Breast epithelium (tissue), 4 donors: ENCODE measurements around the gene NAA25. TPM values are rescaled to one million over a fixed set of nuclear protein-coding genes. Genes with fewer than 3 reads are reported as not detected.

Experiments
- DNase-seq, 2 donors: peaks; one replicate each; pipeline ENCODE4 v3.0.0-alpha.2; 2019; ENCODE audit warnings: low spot score in 2 of 2
- H3K27ac ChIP-seq, 2 donors: fragments of 200-600 bp; sonication (generic) in 1 of 2; one replicate each; pipeline ENCODE4 v1.5.1; 2016 to 2019; ENCODE audit warnings: mild to moderate bottlenecking in 1 of 2
- H3K27me3 ChIP-seq, 2 donors: fragments of 200-600 bp; sonication (generic) in 1 of 2; one replicate each; pipeline versions ENCODE4 v1.5.1 to v1.6.0; 2017 to 2019; ENCODE audit warnings: control low read depth in 1 of 2, mild to moderate bottlenecking in 1 of 2
- H3K36me3 ChIP-seq: fragments of 200-600 bp; one replicate; pipeline ENCODE4 v1.5.1; 2019
- H3K4me1 ChIP-seq, 2 donors: fragments of 200-600 bp; sonication (generic); one replicate each; pipeline ENCODE4 v1.5.1; 2016 to 2019; ENCODE audit warnings: control low read depth in 1 of 2
- H3K4me3 ChIP-seq, 3 donors: fragments of 200-600 bp; sonication (generic); 1 replicate in 2 of 3; 2 replicates in 1 of 3; pipeline ENCODE4 v1.5.1; 2016 to 2019; ENCODE audit warnings: mild to moderate bottlenecking in 3 of 3, moderate library complexity in 2 of 3
- H3K9me3 ChIP-seq, 2 donors: fragments of 200-600 bp; sonication (generic) in 1 of 2; one replicate each; pipeline ENCODE4 v1.5.1; 2016 to 2019; ENCODE audit warnings: control low read depth in 1 of 2
- POLR2A ChIP-seq: fragments of 450-650 bp; IDR thresholded peaks from one replicate; pipeline ENCODE4 v1.6.1; 2016; ENCODE audit warnings: antibody characterized with exemption, mild to moderate bottlenecking, moderate library complexity
- POLR2AphosphoS5 ChIP-seq, 3 donors: sonication (generic); formaldehyde crosslinking; IDR thresholded peaks; one replicate each; pipeline ENCODE4 v1.6.1; 2017; ENCODE audit warnings: antibody characterized with exemption in 3 of 3
- intact Hi-C: fragments of 100-400 bp; cut with DNase I; formaldehyde crosslinking; loops from one replicate; pipeline ENCODE4 v1.15.1; 2023; ENCODE audit warnings: low total_unique reads
- total RNA-seq, 3 donors: library from RNA; depleted of rRNA; stranded (reverse); fragments of >200 nt; gene quantifications; one replicate each; pipeline ENCODE4 v1.1.0, GENCODE V29; 2016
- TF ChIP-seq, protein P1 (sequence below), 3 donors: fragments of 450-650 bp; IDR thresholded peaks; one replicate each; pipeline ENCODE4 v1.5.1; 2016 to 2017; ENCODE audit warnings: antibody characterized with exemption in 3 of 3, mild to moderate bottlenecking in 3 of 3, moderate library complexity in 3 of 3

Gene NAA25
- total RNA-seq, 3 donors from 2014 or later, result 16.8 to 48.3 (median 37.0) TPM

DNA sequence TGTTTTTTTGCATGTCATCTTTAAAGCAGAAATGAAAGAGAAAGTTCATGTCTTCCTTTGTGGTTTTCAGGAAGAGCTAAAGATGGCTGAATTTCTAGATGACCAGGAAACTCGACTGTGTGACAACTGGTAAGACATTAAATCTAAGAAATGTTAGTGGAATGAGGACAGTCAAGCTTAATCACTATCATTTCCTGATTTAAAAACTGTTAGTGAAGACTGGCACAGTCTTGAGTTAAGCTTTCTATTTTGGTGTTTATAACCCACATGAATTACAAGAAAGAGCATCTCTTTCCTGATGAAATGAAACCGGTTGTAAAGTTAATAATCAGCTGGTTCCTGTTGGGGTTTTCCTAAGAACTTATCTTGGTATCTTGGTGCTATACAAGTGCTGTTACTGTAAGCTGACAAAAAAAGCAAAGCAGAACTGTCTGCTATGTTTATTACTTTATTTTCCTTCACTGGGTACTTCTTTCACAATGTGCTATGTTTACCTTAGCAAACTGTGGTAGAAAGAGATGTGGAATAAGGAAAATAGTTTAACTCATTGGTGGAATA lies 21.9 kb upstream of the NAA25 start:
- Histone ChIP-seq H3K36me3 (no peaks in the 10 kb centered on the region), H3K9me3 (no peaks in the 10 kb centered on the region), H3K27me3 (no peaks in the 10 kb centered on the region), H3K4me1 (peaks cover 0 to 20% of the 10 kb centered on the region in 2 donors), H3K4me3 (peak overlapping the region in 1 of 3 donors; percentile 37), H3K27ac (peak overlapping the region; percentile 73)
- intact Hi-C loops, result no loop called here
- DNase-seq, result no peak
- no peak for TF ChIP-seq POLR2AphosphoS5 (IDR thresholded peaks at IDR 0.05)
- TF ChIP-seq, protein P1, sequence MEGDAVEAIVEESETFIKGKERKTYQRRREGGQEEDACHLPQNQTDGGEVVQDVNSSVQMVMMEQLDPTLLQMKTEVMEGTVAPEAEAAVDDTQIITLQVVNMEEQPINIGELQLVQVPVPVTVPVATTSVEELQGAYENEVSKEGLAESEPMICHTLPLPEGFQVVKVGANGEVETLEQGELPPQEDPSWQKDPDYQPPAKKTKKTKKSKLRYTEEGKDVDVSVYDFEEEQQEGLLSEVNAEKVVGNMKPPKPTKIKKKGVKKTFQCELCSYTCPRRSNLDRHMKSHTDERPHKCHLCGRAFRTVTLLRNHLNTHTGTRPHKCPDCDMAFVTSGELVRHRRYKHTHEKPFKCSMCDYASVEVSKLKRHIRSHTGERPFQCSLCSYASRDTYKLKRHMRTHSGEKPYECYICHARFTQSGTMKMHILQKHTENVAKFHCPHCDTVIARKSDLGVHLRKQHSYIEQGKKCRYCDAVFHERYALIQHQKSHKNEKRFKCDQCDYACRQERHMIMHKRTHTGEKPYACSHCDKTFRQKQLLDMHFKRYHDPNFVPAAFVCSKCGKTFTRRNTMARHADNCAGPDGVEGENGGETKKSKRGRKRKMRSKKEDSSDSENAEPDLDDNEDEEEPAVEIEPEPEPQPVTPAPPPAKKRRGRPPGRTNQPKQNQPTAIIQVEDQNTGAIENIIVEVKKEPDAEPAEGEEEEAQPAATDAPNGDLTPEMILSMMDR (IDR thresholded peaks at IDR 0.05), result no peak
- no peak for TF ChIP-seq POLR2A

DNA sequence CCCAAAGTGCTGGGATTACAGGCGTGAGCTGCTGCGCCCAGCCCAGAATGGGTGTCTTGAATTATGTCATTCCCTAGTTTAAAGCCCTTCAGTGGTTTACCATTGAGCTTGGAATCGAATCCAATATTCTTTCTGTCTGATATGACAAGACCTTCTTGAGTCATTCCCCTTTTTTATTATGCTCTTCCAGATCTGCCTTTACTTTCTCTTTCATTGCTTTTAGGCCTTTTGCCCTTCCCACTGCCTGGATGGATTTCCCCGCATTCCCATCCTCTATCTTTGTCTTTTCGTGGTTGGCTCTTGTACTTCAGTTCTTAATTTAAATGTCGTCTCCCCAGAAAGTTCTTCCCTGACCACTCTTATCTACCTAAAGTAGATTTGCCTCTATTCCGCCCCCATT lies 18.3 kb upstream of the NAA25 start:
- intact Hi-C loops, result no loop called here
- Histone ChIP-seq H3K4me1 (peaks cover 3 to 26% of the 10 kb centered on the region in 2 donors), H3K4me3 (peak overlapping the region in 2 of 3 donors; percentile 94 to 98), H3K36me3 (no peaks in the 10 kb centered on the region), H3K9me3 (no peaks in the 10 kb centered on the region), H3K27ac (peak overlapping the region; percentile 9 to 39), H3K27me3 (no peaks in the 10 kb centered on the region)
- DNase-seq, result no peak
- TF ChIP-seq POLR2A (no peak), POLR2AphosphoS5 (IDR thresholded peaks at IDR 0.05) (no peak)
- TF ChIP-seq, protein P1 (IDR thresholded peaks at IDR 0.05), result no peak

DNA sequence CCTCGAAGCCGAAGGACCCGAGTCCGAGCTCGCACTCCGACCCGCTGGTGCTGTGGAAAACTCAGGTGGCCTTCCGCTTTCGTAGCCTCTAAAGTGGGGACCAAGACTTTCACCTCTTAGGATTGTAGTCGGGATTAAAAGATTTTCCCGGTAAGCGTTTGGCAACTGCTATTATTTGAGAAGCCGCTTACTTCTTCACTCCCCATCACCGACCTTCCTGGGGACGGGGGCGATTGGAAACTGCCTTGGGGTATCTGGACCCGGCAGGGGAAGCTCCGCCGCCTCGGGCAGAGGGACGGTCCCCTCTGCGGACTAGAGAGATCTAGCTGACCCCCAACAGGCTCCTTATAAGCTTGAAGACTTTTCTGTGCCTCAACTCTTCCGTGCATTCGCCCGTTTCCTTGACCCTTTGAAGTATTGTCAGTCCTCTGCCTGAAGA lies 17.4 kb upstream of the NAA25 start:
- Histone ChIP-seq H3K4me3 (peak overlapping the region; percentile 94 to 98 (median 96)), H3K27me3 (no peaks in the 10 kb centered on the region), H3K4me1 (peaks cover 3 to 31% of the 10 kb centered on the region in 2 donors), H3K9me3 (no peaks in the 10 kb centered on the region), H3K27ac (peak overlapping the region; percentile 96), H3K36me3 (no peaks in the 10 kb centered on the region)
- intact Hi-C loops, result no loop called here
- DNase-seq, result no peak
- TF ChIP-seq POLR2A (no peak), POLR2AphosphoS5 (IDR thresholded peaks at IDR 0.05) (no peak)
- TF ChIP-seq, protein P1 (IDR thresholded peaks at IDR 0.05), result no peak

DNA sequence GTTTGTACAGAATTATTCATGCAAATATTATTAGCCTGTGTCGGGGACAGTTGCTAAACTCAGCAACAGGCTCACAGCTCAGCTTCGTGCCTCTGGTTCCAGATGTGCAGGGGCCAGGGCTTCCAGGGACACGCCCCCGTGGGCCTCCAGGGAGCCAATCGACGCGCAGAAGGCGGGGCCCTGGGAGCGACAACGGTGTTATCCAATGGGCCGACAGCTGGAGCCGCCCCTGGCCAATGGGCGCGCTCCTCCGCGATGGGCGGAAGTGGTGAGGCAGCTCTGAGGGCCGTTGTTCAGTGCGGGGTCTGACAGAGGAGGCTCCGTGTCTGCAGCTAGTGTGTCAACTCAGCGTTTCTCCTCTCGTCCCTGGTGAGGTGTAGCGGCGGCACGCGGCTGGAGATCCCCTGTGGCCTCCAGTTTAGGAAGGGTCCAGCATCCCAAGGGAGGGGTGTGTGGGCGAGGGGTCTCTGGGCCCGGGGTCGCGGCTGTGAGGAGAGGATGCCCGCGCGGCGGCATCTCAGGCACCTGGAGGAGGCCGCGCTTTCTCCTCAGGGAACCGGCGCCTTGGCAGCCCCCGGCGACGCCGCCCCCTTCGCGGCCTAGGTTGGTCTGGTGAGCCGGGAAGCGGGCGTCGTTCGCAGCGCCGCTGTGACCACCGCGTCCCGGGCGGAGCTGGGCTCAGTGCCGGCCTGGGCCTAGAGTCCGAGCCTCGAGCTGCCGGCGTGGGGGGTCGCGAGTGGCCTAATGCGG lies 16.8 kb upstream of the NAA25 start, which contains the start of gene TRAFD1:
TSS of gene TRAFD1 (plus strand) at position 311 of the 750 bp plus-strand sequence. CDS start 4,963 bp downstream, outside the sequence.
- no peaks in the 10 kb centered on the region for H3K9me3 ChIP-seq
- H3K27ac ChIP-seq, result peak within 1 kb of the TSS; percentile 96
- TF ChIP-seq, protein P1 (IDR thresholded peaks at IDR 0.05), result no peak
- TF ChIP-seq POLR2AphosphoS5 (IDR thresholded peaks at IDR 0.05) (peak; percentile 78 to 97 (median 85)), POLR2A (peak; percentile 94)
- peak; percentile 98 for DNase-seq
- H3K4me1 ChIP-seq, result peaks cover 3 to 31% of the 10 kb centered on the region in 2 donors
- peak within 1 kb of the TSS; percentile 94 to 98 (median 96) for H3K4me3 ChIP-seq
- H3K27me3 ChIP-seq, result no peaks in the 10 kb centered on the region
- intact Hi-C loops, result no loop called here
- H3K36me3 ChIP-seq, result no peaks in the 10 kb centered on the region

DNA sequence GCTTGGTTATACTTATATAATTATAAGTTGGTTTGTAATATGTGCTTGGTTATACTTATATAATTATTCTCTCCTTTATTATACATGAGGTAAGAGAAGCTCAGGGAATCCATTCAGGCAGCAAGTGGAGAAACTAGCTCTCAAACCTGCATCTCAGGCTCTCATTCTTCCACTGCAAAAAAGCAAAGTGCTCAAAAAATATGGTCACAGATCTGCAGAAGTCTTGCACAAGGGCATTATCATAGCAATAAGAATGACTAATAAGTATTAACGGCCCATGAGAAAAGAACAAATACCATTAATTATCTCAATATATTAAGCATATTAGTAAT lies 16.3 kb upstream of the NAA25 start:
- Histone ChIP-seq H3K27me3 (no peaks in the 10 kb centered on the region), H3K36me3 (no peaks in the 10 kb centered on the region), H3K4me3 (peak overlapping the region in 1 of 3 donors; percentile 94), H3K27ac (no peak overlapping the region), H3K4me1 (peaks cover 3 to 30% of the 10 kb centered on the region in 2 donors), H3K9me3 (no peaks in the 10 kb centered on the region)
- intact Hi-C loops, result no loop called here
- TF ChIP-seq POLR2AphosphoS5 (IDR thresholded peaks at IDR 0.05) (no peak), POLR2A (no peak)
- TF ChIP-seq, protein P1 (IDR thresholded peaks at IDR 0.05), result no peak
- DNase-seq, result no peak
